ENCODE results near the gene RBM4.

The RBM4 gene

DNA sequence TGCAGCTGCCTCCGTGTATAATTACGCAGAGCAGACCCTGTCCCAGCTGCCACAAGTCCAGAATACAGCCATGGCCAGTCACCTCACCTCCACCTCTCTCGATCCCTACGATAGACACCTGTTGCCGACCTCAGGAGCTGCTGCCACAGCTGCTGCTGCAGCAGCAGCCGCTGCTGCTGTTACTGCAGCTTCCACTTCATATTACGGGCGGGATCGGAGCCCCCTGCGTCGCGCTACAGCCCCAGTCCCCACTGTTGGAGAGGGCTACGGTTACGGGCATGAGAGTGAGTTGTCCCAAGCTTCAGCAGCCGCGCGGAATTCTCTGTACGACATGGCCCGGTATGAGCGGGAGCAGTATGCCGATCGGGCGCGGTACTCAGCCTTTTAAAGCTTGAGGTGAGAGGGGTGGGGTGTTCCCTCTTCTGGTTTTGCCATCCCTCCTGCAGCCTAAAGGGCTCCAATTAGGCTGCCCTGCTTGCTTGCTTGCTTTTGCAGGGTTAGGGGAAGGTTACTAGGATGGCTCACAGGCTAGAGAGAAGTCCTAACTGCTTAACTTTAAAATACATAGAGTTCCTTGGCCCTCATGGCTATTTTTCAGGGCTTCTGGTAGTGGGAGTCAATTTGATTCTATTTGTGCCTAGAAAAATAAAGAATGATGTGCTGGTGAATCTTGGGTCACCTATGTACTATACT is 5.4 kb downstream of the RBM4 start:
- intact Hi-C loops (cut with DNase I), result loop anchor here (5.0 kb wide), 1 partner anchor 33 kb away; the partner anchor contains the start of gene RBM4B

GRCh38 chr11:66646828-66647227 is 8.3 kb downstream of the RBM4 start:
- no peak for DNase-seq
- intact Hi-C loops (cut with DNase I), result no loop called here

More for the DNA sequence above, 5.4 kb downstream of the RBM4 start:
- DNase-seq, result no peak

DNA sequence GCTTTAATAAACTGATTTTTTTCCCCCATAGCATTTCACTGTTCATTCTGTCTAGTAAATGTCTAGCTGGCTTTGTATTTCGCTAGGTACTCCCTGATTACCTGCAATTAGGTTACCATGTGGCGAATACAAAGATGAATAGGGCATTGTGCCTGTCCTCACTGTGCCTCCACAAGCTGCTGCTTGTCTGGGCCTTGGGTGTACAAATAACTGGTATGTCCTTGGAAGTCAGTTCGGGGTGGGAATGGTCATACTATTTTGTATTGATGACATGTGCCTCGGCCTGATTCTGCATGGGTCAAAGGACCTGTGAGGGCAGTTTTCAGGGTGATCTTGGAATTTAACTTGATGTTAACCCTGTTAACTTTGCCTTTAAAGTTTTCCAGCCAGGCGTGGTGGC is 11.4 kb downstream of the RBM4 start:
- intact Hi-C loops (cut with DNase I), result no loop called here
- no peak for DNase-seq

- intact Hi-C loops (cut with DNase I), result no loop called here
Observed at GRCh38 chr11:66651016-66651415, 12.5 kb downstream of the RBM4 start.

GRCh38 chr11:66652651-66653050 is 14.1 kb downstream of the RBM4 start:
- peak in 6 of 42 donors; percentile 11 to 43 (median 18) for DNase-seq
- intact Hi-C loops (cut with DNase I), result no loop called here

More at GRCh38 chr11:66651016-66651415, 12.5 kb downstream of the RBM4 start:
- no peak for DNase-seq

DNA sequence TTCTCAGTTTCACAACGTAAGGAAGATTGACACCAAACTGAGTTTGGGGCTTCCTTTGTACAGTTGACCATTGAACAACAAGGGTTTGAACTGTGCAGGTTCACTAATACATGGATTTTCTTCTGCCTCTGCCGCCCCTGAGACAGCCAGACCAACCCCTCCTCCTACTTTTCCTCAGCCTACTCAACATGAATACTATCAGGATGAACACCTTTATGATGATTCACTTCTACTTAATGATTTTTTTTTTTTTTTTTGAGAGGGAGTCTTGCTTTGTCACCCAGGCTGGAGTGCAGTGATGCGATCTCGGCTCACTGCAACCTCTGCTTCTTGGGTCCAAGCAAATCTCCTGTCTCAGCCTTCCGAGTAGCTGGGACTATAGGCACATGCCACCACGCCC is 14.6 kb downstream of the RBM4 start:
- intact Hi-C loops (cut with DNase I), result no loop called here
- DNase-seq, result peak in 6 of 42 donors; percentile 18 to 53 (median 28)

GRCh38 chr11:66659763-66660162 is 21.3 kb downstream of the RBM4 start:
- intact Hi-C loops (cut with DNase I), result no loop called here

DNA sequence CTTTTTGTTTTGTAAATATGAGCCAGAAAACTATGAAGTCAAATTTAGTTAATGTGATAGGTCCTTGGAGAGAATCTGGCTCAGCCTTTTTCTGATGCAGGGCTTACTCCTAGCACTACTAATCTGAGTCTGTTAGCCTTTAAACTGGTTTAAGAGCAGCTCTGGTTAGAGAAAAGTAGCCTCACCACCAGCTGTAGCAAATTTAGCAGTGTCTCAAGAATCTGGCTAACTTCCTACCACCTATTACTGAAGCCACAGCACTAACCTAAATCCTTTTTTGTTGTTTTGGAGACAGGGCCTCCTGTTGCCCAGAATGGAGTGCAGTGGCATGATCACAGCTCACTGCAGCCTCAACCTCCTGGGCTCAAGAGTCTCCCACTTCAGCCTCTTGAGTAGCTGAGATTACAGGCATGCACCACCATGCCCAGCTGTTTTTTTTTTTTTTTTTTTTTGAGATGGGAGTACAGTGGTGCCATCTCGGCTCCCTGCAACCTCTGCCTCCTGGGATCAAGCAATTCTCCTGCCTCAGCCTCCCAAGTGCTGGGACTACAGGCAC is 25.3 kb downstream of the RBM4 start:
- intact Hi-C loops (cut with DNase I), result no loop called here
- DNase-seq, result peak in 1 of 42 donors; percentile 11

More at GRCh38 chr11:66659763-66660162, 21.3 kb downstream of the RBM4 start:
- DNase-seq, result no peak

DNA sequence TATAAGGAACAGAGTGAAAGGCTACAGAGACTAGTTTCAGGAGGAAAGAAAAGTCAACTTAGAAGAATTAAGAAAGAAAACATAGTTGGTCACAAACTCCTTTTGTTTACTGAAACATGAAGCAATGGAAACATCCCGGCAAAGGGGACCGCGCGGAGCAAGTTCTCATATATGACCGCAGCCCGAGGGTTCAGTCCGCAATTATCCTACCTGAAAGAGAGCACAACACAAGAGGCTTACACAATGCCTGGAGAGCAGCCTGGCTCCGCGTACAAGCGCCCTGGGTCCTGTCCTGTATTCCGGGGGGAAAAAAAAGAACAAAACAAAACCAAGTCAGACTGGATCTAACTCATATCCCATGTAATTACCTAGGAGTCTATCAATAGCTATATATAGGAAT is 26.9 kb downstream of the RBM4 start:
- DNase-seq, result peak in 1 of 42 donors; percentile 16
- intact Hi-C loops (cut with DNase I), result no loop called here

DNA sequence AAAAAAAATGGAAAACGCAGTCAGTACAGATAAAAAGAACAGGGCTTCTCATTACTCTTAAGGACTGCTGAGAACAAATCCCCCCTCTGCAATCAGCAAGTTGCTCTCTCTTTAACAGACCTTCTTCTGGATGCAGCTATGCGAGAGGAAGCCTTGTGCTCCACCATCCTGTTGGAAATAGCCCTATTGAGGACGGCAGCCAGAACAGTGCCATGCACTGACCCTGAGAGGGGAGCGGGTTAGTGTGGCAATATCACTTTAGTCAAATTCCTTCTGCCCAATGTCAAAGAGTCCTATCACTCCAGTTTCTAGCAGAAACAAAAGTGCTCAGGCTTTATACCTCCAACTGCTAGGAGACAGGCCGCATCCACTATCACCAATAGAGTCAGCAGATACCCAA is 32.3 kb downstream of the RBM4 start:
- intact Hi-C loops (cut with DNase I), result loop anchor here (10.0 kb wide), 1 partner anchor 266 kb away; no protein-coding TSS in a partner anchor

GRCh38 chr11:66674964-66675602 is 36.6 kb downstream of the RBM4 start:
- DNase-seq, result no peak
- intact Hi-C loops (cut with DNase I), result loop anchor here (5.0 to 10.0 kb wide), 2 partner anchors 33 to 270 kb away; no protein-coding TSS in a partner anchor

More for the DNA sequence above, 32.3 kb downstream of the RBM4 start:
- DNase-seq, result no peak

DNA sequence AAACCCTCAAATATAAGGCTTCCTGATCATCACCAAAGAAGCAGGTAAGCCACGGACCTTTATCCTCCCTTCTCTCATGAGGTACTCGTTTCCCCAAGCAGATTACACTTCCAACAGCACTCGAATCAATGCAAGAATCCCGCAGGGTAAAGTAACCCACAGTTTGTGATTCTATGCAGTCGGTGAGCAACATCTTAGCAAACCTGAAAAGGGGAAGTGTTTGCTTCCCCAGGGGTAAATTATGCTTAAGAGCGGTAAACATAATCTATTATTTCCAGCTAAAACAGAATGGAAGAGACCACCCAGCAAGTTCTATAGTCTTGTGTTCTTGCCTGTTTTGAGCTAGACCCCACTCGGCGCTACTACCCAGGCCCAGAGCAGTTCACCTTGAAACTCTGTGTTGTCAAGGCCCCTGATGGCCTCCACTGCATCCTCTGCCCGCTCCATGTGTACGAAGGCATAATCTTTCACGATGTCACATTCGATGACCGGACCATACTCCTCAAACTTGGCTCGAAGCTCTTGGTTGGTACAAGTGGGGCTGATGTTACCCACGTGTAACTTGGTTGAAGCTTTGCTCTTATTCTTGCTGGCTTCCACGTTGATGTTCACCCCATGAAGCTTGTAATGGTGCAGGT is 37.9 kb downstream of the RBM4 start:
- DNase-seq, result no peak
- intact Hi-C loops (cut with DNase I), result loop anchor here (5.0 to 10.0 kb wide), 2 partner anchors 34 to 272 kb away; no protein-coding TSS in a partner anchor

DNA sequence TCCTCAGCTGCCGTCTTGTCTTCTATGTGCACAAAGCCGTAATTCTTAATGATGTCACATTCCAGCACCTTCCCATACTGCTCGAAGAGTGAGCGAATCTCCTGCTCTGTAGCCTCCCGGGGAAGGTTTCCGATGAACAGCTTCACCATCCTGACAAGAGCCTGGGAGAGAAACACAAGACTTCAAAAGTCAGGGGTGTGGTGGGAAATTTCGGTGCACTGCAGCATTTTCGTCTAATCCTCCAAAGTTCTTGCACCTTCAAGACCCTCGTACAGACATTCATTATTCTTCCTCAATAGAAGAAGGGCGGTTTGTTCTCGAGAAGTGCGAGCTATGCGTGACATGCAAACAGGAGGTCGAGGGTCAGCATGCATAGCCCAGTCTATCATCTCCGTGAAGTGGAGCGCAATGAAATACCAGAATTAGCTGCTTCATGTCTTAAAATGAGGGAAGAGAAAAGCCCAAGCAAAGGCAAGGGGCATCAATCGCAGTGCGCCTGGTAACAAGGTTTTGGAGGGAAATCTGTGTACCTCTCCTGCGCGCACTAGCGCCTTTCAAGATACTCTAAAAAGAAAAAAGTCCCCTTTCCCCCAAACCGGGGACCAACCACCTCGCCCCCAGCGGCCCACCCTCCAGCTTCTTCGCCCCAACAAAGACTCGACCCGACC is 38.6 kb downstream of the RBM4 start:
- intact Hi-C loops (cut with DNase I), result loop anchor here (5.0 to 10.0 kb wide), 2 partner anchors 35 to 272 kb away; no protein-coding TSS in a partner anchor

DNA sequence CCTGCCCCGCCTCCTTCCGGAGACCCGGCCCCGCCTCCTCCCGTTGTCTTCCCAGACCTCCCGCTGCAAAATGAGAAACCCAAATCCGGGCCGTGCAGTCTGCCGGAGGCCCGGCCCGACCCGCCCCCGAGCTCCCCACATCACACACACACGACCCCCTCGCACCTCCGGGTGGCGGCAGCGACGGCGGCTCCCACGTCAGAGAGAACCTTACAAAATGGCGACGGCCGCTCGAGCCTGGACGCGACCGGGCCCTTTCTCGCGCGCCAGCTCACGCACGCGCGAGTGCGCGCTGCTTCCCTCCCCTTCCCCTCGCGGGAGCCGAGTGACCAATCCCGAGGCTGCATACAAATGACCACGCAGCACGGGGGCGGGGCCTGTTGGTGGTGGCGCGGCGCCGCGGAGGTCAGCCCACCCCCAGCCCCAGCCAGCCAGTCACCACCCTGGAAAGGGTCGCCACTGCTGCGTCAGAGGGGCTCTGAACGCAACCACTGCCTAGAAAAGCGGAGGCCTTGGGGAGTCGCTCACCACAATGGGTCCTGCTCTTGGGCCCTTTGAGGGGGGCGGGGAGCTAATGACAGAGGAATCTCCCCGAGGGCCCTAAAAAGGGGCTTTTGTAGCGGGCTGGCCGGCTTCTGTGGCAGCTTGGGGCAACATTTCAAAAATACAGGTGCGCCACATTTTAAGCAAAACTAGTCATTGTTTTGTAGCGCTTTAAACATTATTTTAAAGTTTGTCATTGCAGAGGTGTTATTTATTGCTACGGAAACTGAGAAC is 39.3 kb downstream of the RBM4 start, which contains the start of gene RBM4B:
RBM4B (minus strand) TSS at position 289 of the 777 bp plus-strand sequence. CDS start 808 bp downstream, outside the sequence.
- DNase-seq, result peak; percentile 94 to 99 (median 97)
- intact Hi-C loops (cut with DNase I), result loop anchor here (2.0 to 10.0 kb wide), 3 partner anchors 35 to 273 kb away; partner anchors contain the start of gene MRPL11

More for the DNA sequence above, 38.6 kb downstream of the RBM4 start:
- peak in 3 of 42 donors; percentile 8 to 38 (median 8) for DNase-seq

DNA sequence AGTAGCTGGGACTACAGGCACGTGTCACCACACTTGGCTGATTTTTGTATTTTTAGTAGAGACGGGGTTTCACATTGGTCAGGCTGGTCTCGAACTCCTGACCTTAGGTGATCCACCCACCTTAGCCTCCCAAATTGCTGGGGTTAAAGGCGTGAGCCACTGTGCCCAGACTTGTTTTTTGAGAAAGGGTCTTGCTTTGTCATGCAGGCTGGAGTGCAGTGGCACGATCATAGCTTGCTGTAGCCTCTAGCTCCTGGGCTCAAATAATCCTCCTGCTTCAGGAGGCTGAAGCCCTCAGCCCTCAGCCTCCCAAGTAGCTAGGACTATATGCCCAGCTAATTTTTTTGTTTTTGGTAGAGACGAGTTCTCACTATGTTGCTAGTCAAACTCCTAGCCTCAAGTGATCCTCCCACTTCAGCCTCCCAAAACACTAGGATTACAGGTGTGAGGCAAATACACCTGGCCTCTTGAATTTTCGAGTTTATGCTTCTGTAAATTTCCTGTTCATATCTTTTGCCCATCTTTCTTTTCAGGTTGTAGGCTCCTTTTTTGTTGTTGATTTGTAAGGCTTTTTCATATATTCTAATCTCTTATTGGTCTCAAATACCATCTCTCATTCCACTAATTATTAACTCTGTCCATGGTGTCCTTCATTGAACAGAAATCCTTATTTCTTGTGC is 42.6 kb downstream of the RBM4 start:
- intact Hi-C loops (cut with DNase I), result loop anchor here (5.0 kb wide), 1 partner anchor 104 kb away; no protein-coding TSS in a partner anchor
- no peak for DNase-seq

DNA sequence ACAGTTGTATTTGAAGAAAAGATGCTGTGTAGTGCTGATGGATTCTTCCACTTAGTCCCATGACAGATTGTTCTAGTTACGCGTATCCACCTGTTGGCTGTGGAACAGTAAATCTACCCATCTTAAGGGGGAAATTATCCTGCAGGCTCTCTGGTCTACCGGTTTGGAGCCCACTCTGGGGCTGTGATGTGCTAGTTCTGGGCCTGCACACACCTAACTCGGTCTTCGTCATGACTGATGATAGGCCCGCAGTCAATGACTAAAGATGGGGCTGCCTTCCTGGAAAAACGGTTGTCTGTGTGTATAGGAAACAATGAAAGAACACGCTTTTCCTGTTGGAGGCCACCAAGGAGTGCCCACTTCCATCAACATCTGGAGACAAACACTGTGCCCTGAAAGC is 45.4 kb downstream of the RBM4 start:
- intact Hi-C loops (cut with DNase I), result loop anchor here (5.0 kb wide), 1 partner anchor 107 kb away; no protein-coding TSS in a partner anchor
- no peak for DNase-seq

- DNase-seq, result no peak
- intact Hi-C loops (cut with DNase I), result loop anchor here (5.0 kb wide), 1 partner anchor 107 kb away; no protein-coding TSS in a partner anchor
Observed at GRCh38 chr11:66684635-66685034, 46.1 kb downstream of the RBM4 start.

Data from head of caudate nucleus (tissue), 42 donors.